Central memory CD8-positive, alpha-beta T cell (primary cell): ENCODE measurements around the gene RNF133.

Experiments
- ATAC-seq: fragments of 150-1000 bp; cut with Tn5 transposase; replicated peaks from 2 replicates; pipeline ENCODE4 v1.10.0; 2022; ENCODE audit warnings: mild to moderate bottlenecking, moderate FRiP score, moderate number of reproducible peaks; ENCODE audit not compliant: poor library complexity, severe bottlenecking; ENCODE audit errors: extremely low read depth
- DNase-seq, 2 donors: peaks; one replicate each; pipeline ENCODE4 v3.0.0; 2021; ENCODE audit warnings: low spot score in 2 of 2
- H3K27ac Mint-ChIP-seq: one replicate; pipeline ENCODE4 v1.8.0; 2022; ENCODE audit warnings: low read depth, mild to moderate bottlenecking, moderate library complexity, mixed read lengths
- H3K27me3 Mint-ChIP-seq: one replicate; pipeline ENCODE4 v1.8.0; 2022; ENCODE audit warnings: mixed read lengths
- H3K36me3 Mint-ChIP-seq: one replicate; pipeline ENCODE4 v1.8.0; 2022; ENCODE audit warnings: mild to moderate bottlenecking, moderate library complexity, mixed read lengths; ENCODE audit not compliant: insufficient read depth
- H3K4me1 Mint-ChIP-seq: one replicate; pipeline ENCODE4 v1.8.0; 2022; ENCODE audit warnings: mixed read lengths
- H3K4me3 Mint-ChIP-seq: one replicate; pipeline ENCODE4 v1.8.0; 2022; ENCODE audit warnings: mild to moderate bottlenecking, moderate library complexity, mixed read lengths
- H3K9me3 Mint-ChIP-seq: one replicate; pipeline ENCODE4 v1.8.0; 2022; ENCODE audit warnings: mixed read lengths

RNF133 gene

DNA sequence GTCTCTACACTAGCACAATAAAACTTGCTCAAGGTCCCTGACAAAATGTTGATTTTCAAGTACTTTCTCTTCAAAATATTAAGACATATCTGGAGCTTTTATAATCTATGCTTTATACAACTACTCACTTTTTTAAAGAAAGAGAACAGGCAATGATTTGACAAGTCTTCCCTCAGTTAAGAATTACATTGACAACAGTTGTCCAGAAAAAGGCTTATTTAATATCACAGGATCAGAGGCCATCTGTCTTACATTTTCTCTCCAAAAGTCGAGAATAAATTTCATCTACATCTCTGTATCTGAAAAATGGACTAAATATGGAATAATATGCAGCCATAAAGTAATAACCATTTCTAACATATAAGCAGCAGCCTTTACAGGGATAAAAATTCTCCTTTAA lies 12.0 kb upstream of the RNF133 start:
- Mint-ChIP-seq H3K4me1 (no peaks in the 10 kb centered on the region), H3K27ac (no peak overlapping the region), H3K27me3 (no peaks in the 10 kb centered on the region), H3K9me3 (peaks cover 11% of the 10 kb centered on the region), H3K36me3 (no peaks in the 10 kb centered on the region), H3K4me3 (no peak overlapping the region)
- DNase-seq, result no peak
- no peak for ATAC-seq

DNA sequence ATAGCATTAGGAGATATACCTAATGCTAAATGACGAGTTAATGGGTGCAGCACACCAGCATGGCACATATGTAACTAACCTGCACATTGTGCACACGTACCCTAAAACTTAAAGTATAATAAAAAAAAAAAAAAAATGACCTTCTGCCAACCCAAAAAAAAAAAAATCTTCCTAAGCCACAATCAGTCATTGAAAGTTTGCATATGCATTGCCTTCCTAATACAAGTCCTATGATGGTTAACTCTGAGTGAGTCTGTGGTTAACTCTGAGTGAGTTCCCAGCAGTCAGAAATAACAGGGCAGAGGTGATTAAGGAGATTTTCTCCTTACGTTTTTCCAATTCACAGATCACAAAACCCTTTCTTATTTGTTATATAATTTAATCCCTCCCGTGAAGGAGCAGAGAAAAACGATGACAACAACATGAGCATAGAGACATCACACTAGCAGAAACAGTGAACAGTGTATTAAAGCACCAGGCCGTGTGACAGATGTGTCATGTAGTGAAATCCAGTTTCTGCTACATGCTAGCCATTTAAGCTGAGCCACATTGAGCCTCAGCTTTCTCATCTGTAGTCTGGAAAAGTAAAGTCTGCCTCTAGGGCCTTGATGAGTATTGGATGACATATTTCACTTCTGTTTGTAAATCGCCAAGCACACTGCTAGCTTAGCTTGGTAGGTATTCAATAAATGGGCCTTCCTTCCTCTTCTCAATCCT lies 11.2 kb upstream of the RNF133 start:
- Mint-ChIP-seq H3K36me3 (no peaks in the 10 kb centered on the region), H3K4me1 (no peaks in the 10 kb centered on the region), H3K4me3 (no peak overlapping the region), H3K9me3 (peaks cover 11% of the 10 kb centered on the region), H3K27ac (no peak overlapping the region), H3K27me3 (no peaks in the 10 kb centered on the region)
- no peak for DNase-seq
- no peak for ATAC-seq

DNA sequence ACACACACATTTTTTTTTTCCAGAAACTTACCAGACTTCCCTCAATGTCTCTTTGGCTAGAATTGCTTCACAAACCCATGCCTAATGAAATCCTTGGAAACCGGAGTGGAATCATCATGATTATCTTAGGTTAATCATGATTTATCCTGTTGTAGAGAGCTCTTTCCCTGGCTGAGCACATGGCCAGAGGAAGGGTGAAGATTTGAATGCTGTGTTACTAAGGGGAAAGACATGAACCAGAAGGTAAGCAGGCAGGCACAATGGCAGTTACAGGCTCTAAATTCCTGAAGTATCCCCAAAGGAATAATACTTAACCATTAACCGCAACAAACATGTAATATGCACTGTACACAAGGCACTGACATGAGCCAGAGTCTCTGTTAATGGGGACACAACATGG lies 7.9 kb upstream of the RNF133 start:
- no peaks in the 10 kb centered on the region for H3K36me3 Mint-ChIP-seq
- ATAC-seq (no peak), DNase-seq (no peak)
- H3K4me1 Mint-ChIP-seq, result no peaks in the 10 kb centered on the region
- H3K4me3 Mint-ChIP-seq, result no peak overlapping the region
- H3K27ac Mint-ChIP-seq, result no peak overlapping the region
- H3K27me3 Mint-ChIP-seq, result no peaks in the 10 kb centered on the region
- peaks cover 25% of the 10 kb centered on the region for H3K9me3 Mint-ChIP-seq

DNA sequence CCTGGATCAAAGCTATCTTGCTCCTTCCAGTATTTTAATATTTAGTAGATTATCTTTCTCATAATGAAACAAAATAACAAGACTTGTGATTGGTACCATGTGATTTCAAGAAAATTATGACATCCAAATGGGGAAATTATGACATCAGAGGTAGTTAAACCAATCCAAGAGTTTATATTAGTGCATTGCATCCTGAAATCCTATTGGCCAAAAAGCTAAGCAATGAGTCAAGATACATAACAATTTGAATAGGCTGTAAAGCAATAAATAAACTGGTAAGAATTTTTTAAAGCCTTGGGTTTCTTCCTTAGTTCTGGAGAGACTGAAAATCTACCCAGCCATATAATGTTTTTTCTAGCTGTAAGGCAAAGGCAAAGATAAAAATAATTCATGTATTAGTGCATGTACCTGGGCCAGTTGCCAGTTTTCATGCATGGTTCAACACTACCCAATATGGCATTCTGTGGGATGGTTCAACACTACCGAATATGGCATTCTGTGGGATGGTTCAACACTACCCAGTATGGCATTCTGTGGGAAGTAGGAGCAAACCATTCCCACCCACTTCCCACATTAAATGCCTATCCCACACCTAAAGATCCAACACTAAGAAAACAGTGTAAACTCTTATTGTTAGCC lies 4.1 kb upstream of the RNF133 start, which contains the start of gene RNF148:
Gene RNF148, minus strand, starts transcription at position 51 of the 639 bp plus-strand sequence. CDS start 172 bp downstream, outside the sequence.
- ATAC-seq (no peak), DNase-seq (no peak)
- no peak within 1 kb of the TSS for H3K27ac Mint-ChIP-seq
- H3K4me3 Mint-ChIP-seq, result no peak within 1 kb of the TSS
- no peaks in the 10 kb centered on the region for H3K27me3 Mint-ChIP-seq
- no peaks in the 10 kb centered on the region for H3K36me3 Mint-ChIP-seq
- H3K9me3 Mint-ChIP-seq, result peaks cover 24% of the 10 kb centered on the region
- H3K4me1 Mint-ChIP-seq, result no peaks in the 10 kb centered on the region

DNA sequence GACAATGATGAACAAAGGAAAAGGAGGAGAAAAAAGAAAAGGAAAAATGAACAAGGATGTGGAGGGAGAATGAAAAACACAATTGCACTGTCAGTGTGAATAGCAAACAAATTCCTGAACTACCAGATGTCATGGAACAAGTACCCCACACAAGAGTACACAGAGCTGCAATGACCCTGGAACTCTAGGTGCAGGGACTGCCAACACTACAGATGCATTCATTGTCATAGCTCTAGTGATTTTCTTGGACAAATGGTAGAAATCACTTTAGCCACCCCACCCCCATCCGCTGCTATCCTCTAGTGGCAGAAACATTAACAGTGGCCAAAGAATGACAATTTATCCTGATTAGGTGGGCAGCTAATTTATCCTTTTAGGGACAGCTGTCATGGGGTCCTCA lies 3.1 kb downstream of the RNF133 start:
- ATAC-seq, result no peak
- Mint-ChIP-seq H3K27me3 (no peaks in the 10 kb centered on the region), H3K36me3 (no peaks in the 10 kb centered on the region), H3K27ac (no peak overlapping the region), H3K4me3 (no peak overlapping the region), H3K4me1 (no peaks in the 10 kb centered on the region), H3K9me3 (peaks cover 17% of the 10 kb centered on the region)
- no peak for DNase-seq

DNA sequence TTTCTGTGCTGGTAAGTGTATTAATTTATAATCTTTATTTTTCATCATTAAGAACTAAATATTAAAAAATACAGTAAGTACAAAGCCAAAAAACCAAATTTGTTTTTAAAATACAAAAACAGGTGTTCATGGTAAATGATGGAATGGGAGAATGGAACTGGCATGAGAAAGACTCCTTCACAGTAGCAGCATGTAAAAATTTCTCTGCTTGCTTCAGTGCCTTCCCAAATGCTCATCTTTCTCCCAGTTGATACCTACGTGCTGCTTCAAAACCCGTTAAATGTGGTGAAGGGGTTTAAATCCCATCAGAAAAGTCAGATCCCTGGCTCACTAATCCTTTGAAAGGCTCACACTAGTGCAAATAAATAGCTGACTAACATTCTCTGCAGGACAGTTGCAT lies 4.2 kb downstream of the RNF133 start:
- DNase-seq (no peak), ATAC-seq (no peak)
- Mint-ChIP-seq H3K27ac (no peak overlapping the region), H3K9me3 (peaks cover 17% of the 10 kb centered on the region), H3K4me3 (no peak overlapping the region), H3K27me3 (no peaks in the 10 kb centered on the region), H3K36me3 (no peaks in the 10 kb centered on the region), H3K4me1 (no peaks in the 10 kb centered on the region)

DNA sequence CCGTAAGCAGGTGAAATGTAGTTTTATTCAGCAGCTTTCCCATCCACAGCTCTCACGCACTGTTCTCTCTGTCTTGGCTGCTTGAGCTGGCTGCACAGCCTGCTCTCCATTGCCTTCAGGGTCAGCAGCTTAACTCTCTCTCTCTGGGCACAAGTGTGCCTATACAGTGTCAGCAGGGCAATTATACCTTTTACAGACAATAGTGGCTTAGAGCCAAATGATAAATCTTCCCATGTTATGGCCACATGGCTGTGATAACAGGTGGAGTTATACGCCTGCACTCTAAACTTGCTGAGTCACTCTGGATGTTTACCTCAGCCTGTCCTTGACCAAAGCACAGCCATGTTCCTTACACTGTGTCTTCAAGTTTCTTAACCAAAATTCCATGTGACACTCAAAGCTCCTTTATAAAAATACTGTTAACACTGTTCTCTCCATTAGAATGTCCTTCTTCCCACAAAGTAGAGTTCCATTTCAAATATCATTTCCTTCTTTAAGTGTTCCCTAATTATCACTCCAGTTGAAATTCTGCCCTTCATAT lies 6.1 kb downstream of the RNF133 start:
- H3K4me1 Mint-ChIP-seq, result no peaks in the 10 kb centered on the region
- peaks cover 7% of the 10 kb centered on the region for H3K9me3 Mint-ChIP-seq
- DNase-seq (no peak), ATAC-seq (no peak)
- no peaks in the 10 kb centered on the region for H3K27me3 Mint-ChIP-seq
- H3K27ac Mint-ChIP-seq, result no peak overlapping the region
- H3K4me3 Mint-ChIP-seq, result no peak overlapping the region
- H3K36me3 Mint-ChIP-seq, result no peaks in the 10 kb centered on the region

DNA sequence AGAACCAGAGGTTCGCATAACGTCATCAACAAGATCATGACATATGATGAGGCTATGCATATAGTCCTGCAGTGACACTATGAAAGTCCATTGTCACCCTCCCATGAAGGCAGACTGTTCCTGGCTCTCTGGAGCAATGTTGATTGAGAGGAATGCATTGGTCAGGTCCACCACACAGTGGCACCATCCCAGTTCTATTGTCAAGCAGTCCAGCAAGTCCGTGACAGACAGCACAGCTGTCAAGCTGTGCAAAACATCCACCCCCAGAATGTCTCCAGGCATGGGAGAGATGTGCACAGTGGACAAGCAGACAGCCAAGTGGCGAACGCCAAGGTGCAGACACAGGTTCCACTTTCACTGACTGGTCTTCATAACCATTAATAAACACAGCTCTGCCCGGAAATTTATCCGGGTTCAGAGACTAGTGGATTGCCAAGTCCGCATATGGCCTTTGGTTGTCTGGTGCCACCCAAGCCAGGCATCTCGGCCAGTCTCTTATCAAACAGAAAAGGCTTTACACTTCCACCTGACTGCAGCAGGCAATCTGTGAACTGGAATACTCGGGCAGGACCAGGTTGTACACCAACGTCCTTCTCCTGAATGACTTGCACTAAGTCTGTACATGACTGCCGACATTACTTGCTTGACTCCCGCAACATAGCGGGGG lies 7.2 kb downstream of the RNF133 start:
- Mint-ChIP-seq H3K27me3 (no peaks in the 10 kb centered on the region), H3K4me1 (no peaks in the 10 kb centered on the region), H3K9me3 (peaks cover 7% of the 10 kb centered on the region), H3K27ac (no peak overlapping the region), H3K4me3 (no peak overlapping the region), H3K36me3 (no peaks in the 10 kb centered on the region)
- ATAC-seq, result no peak
- no peak for DNase-seq

DNA sequence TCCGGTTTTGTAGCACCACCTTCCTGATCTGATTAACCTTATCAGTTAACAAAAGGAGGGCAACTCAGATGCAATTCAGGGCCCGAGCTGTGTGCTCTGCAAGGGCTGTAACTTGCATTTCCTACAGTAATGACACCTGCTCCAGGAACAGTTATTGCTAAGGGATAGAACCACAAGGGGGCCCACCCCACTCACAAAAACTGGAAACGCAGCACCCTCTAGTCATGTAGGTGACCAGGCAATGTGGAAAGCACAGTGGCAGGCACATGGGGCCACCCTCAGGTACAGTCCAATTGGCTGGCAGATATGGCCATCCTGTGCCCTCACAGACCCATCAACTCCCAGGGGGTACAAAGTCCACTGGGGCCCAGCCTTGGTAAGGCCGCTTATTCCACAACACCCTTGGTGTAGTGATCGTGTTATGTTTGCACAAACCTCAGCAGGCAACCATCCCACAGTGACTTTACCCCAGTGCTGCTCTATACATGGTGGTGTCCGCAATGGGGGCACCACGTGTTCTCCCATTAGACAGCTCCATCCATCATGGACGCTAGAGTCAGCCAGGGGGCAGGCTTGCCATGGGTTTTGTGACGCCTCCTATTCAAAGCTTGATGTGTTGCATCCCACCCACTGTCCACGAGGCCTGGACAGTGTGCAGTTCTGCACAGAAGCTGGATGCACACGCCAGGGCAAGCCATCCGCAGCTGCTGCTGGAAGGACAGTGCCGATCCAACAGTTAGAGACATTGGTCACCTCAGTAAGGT lies 9.4 kb downstream of the RNF133 start:
- H3K36me3 Mint-ChIP-seq, result no peaks in the 10 kb centered on the region

DNA sequence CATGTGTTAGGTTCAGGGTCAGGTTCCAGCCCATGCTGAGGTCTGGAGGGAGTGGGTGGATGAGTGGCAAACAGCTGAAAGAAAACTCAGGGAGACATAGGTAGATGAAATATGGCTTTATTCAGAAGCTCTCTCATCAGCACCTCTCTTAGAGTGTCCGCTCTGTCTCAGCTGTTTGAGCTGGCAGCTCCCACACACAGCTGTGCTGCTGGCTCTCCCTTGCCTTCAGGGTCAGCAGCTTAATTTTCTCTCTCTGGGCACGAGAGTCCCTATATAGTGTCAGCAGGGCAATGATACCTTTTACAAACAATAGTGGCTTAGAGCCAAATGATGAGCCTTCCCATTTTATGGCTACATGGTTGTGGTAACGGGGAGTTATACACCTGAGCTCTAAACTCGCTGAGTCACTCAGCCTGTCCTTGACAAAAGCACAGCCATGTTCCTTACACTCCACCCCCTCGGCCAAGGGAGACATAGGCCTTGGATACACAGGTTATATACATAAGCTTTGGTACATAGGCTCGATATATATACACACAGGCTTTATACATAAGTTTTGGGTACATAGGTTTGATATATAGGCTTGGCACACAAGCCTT lies 10.4 kb downstream of the RNF133 start:
- ATAC-seq (no peak), DNase-seq (no peak)
- H3K4me3 Mint-ChIP-seq, result no peak overlapping the region
- no peaks in the 10 kb centered on the region for H3K4me1 Mint-ChIP-seq
- H3K9me3 Mint-ChIP-seq, result no peaks in the 10 kb centered on the region
- H3K27me3 Mint-ChIP-seq, result no peaks in the 10 kb centered on the region
- H3K36me3 Mint-ChIP-seq, result no peaks in the 10 kb centered on the region
- H3K27ac Mint-ChIP-seq, result no peak overlapping the region

More for the DNA sequence above, 9.4 kb downstream of the RNF133 start:
- Mint-ChIP-seq H3K4me1 (no peaks in the 10 kb centered on the region), H3K9me3 (peaks cover 7% of the 10 kb centered on the region), H3K27ac (no peak overlapping the region), H3K27me3 (no peaks in the 10 kb centered on the region), H3K4me3 (no peak overlapping the region)
- ATAC-seq (no peak), DNase-seq (no peak)

DNA sequence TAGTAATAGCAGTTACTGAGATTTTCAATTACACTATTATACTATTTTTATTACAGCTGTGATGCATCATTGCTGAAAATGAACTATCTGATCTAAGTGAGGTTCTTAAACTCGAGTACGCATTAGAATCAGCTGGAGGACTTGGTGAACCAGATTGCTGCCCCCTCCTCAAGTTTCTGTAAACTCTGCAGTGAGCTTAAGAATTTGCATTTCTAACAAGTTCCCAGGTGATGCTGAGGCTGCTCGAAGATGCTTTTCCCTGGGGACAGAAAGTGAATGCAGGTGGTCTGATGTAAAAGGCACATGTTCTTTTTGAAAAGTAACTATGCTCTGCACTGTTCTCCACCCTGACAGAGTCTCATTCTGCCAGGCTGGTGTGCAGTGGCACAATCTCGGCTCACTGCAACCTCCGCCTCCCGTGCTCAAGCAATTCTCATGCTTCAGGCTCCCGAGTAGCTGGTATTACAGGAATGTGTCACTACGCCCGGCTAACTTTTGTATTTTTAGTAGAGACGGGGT lies 12.5 kb downstream of the RNF133 start:
- Mint-ChIP-seq H3K9me3 (no peaks in the 10 kb centered on the region), H3K4me3 (no peak overlapping the region), H3K27me3 (no peaks in the 10 kb centered on the region), H3K36me3 (no peaks in the 10 kb centered on the region), H3K27ac (no peak overlapping the region), H3K4me1 (no peaks in the 10 kb centered on the region)
- DNase-seq (no peak), ATAC-seq (no peak)

DNA sequence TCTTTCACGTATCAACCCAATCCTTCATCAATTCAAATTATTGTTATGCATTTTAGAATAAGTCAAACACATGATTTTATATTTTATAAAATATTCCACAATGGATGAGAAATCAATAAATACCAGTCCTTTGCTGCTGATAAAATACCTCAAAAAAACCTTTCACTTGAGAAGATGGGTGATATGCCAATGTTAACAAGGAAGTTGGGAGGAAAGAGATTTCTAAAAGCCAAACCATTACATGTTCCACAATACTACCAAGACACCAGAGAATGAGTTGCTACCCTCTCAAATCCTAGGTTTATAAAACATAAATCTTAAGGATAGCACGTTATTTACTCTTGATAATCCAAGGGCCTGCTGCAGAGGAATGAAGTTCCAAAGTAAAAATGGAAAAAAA lies 14.4 kb downstream of the RNF133 start:
- no peaks in the 10 kb centered on the region for H3K9me3 Mint-ChIP-seq
- H3K4me1 Mint-ChIP-seq, result no peaks in the 10 kb centered on the region
- H3K27ac Mint-ChIP-seq, result no peak overlapping the region
- DNase-seq (no peak), ATAC-seq (no peak)
- H3K36me3 Mint-ChIP-seq, result no peaks in the 10 kb centered on the region
- no peaks in the 10 kb centered on the region for H3K27me3 Mint-ChIP-seq
- no peak overlapping the region for H3K4me3 Mint-ChIP-seq
